IMR-90 (cell line): ENCODE data around the gene ST3GAL3. TPM values are rescaled to one million over a fixed set of nuclear protein-coding genes. Genes with fewer than 3 reads are reported as not detected.

Experiments used
- ATAC-seq: fragments of 200-7000 bp; cut with Tn5 transposase; 2 replicates; pipeline ENCODE4 v1.9.1; 2020; ENCODE audit warnings: low read depth, mild to moderate bottlenecking, moderate library complexity
- BruUV-seq: library from RNA; stranded (reverse); fragments of 400-500 nt; replicated peaks from 2 replicates; lab custom pipeline; 2021; lab: Mats Ljungman, UMichigan
- CTCF ChIA-PET: fragments of 300-600 bp; formaldehyde crosslinking; extraction: SDS; loops from one replicate; lab custom pipeline; 2021; ENCODE audit warnings: antibody characterized with exemption; lab: Yijun Ruan, JAX
- POLR2A ChIA-PET: fragments of 300-600 bp; sonication (Branson Sonifier 250); formaldehyde crosslinking; loops from one replicate; lab custom pipeline; 2022; ENCODE audit warnings: antibody characterized with exemption; ENCODE audit not compliant: unreplicated experiment; lab: Charles Lee
- DNase-seq: peaks from one replicate; pipeline ENCODE4 v3.0.0; 2013
- H2AFZ ChIP-seq: replicated peaks from 2 replicates; pipeline ENCODE3; 2013; ENCODE audit warnings: low read length, mild to moderate bottlenecking; ENCODE audit not compliant: poor library complexity
- H2AK5ac ChIP-seq: 2 replicates; pipeline ENCODE4 v1.6.1; 2013; ENCODE audit warnings: low read depth, low read length, inconsistent platforms
- H2AK9ac ChIP-seq: replicated peaks from 2 replicates; pipeline ENCODE3; 2013; ENCODE audit warnings: mild to moderate bottlenecking, low read depth, low read length, moderate library complexity; ENCODE audit not compliant: poor library complexity
- H2BK120ac ChIP-seq: 2 replicates; pipeline ENCODE4 v1.6.1; 2013; ENCODE audit warnings: low read depth, low read length, inconsistent platforms
- H2BK15ac ChIP-seq: 3 replicates; pipeline ENCODE4 v1.6.1; 2013; ENCODE audit warnings: low read depth, low read length, inconsistent platforms
- H2BK20ac ChIP-seq: 2 replicates; pipeline ENCODE4 v1.6.1; 2013; ENCODE audit warnings: low read depth, mild to moderate bottlenecking, inconsistent platforms, low read length, moderate library complexity
- H2BK5ac ChIP-seq: 2 replicates; pipeline ENCODE4 v1.6.1; 2013; ENCODE audit warnings: mild to moderate bottlenecking, low read depth, low read length, inconsistent platforms; ENCODE audit not compliant: poor library complexity, severe bottlenecking
- H3K14ac ChIP-seq: replicated peaks from 2 replicates; pipeline ENCODE4 v1.6.1; 2013; ENCODE audit warnings: low read depth, low read length, inconsistent platforms
- H3K18ac ChIP-seq: 2 replicates; pipeline ENCODE4 v1.6.1; 2013; ENCODE audit warnings: low read depth, low read length, control low read depth
- H3K23ac ChIP-seq: 2 replicates; pipeline ENCODE4 v1.6.1; 2013; ENCODE audit warnings: low read depth, low read length, inconsistent platforms
- H3K27ac ChIP-seq: 2 replicates; pipeline ENCODE4 v1.5.1; 2013; ENCODE audit warnings: mild to moderate bottlenecking, control low read depth, low read length; ENCODE audit not compliant: insufficient read depth
- H3K27me3 ChIP-seq: 2 replicates; pipeline ENCODE4 v1.6.1; 2013; ENCODE audit warnings: low read length; ENCODE audit not compliant: control insufficient read depth, insufficient read depth
- H3K36me3 ChIP-seq: 2 replicates; pipeline ENCODE4 v1.6.1; 2013; ENCODE audit warnings: low read length, mixed read lengths; ENCODE audit not compliant: control insufficient read depth, insufficient read depth
- H3K4ac ChIP-seq: 2 replicates; pipeline ENCODE4 v1.6.1; 2013; ENCODE audit warnings: low read depth, low read length, inconsistent platforms
- H3K4me1 ChIP-seq: 2 replicates; pipeline ENCODE4 v1.6.1; 2013; ENCODE audit warnings: low read length, mixed read lengths; ENCODE audit not compliant: control insufficient read depth, insufficient read depth
- H3K4me2 ChIP-seq: 2 replicates; pipeline ENCODE4 v1.6.1; 2013; ENCODE audit warnings: low read depth, mild to moderate bottlenecking, control low read depth, low read length, moderate library complexity
- H3K4me3 ChIP-seq: 2 replicates; pipeline ENCODE4 v1.5.1; 2013; ENCODE audit warnings: low read depth, mild to moderate bottlenecking, control low read depth, low read length, moderate library complexity; ENCODE audit not compliant: insufficient read depth
- H3K56ac ChIP-seq: 2 replicates; pipeline ENCODE4 v1.6.1; 2013; ENCODE audit warnings: low read length, inconsistent platforms; ENCODE audit not compliant: insufficient read depth; ENCODE audit errors: extremely low read depth
- H3K79me1 ChIP-seq, 2 experiments: 2 replicates each; pipeline ENCODE4 v1.6.1; 2013; ENCODE audit warnings: low read length in 2 of 2, inconsistent platforms in 1 of 2, low read depth in 1 of 2
- H3K9ac ChIP-seq: 2 replicates; pipeline ENCODE4 v1.6.1; 2013; ENCODE audit warnings: low read depth, low read length, control low read depth
- H3K9me1 ChIP-seq: 2 replicates; pipeline ENCODE4 v1.6.1; 2013; ENCODE audit warnings: low read length, inconsistent platforms; ENCODE audit not compliant: insufficient read depth
- H3K9me3 ChIP-seq: 2 replicates; pipeline ENCODE4 v1.6.1; 2013; ENCODE audit warnings: low read length; ENCODE audit not compliant: control insufficient read depth, insufficient read depth
- H4K20me1 ChIP-seq: 2 replicates; pipeline ENCODE4 v1.6.1; 2013; ENCODE audit warnings: low read length, inconsistent platforms; ENCODE audit not compliant: insufficient read depth
- H4K5ac ChIP-seq: 2 replicates; pipeline ENCODE4 v1.6.1; 2013; ENCODE audit warnings: mild to moderate bottlenecking, low read depth, low read length, control low read depth
- H4K8ac ChIP-seq, 2 experiments: 2 replicates each; pipeline ENCODE4 v1.6.1; 2013; ENCODE audit warnings: low read depth in 2 of 2, low read length in 2 of 2, control low read depth in 1 of 2, inconsistent platforms in 1 of 2
- H4K91ac ChIP-seq: 2 replicates; pipeline ENCODE4 v1.6.1; 2013; ENCODE audit warnings: low read depth, low read length, inconsistent platforms; ENCODE audit not compliant: insufficient read depth
- BHLHE40 ChIP-seq: fragments of 150-350 bp; IDR thresholded peaks from 2 replicates; pipeline ENCODE4 v1.6.1; 2016; ENCODE audit warnings: mild to moderate bottlenecking, low read depth, low read length
- CEBPB ChIP-seq: IDR thresholded peaks from 2 replicates; pipeline ENCODE4 v1.6.1; 2012; ENCODE audit warnings: low read depth, low read length, improper control_type of control experiment
- CHD1 ChIP-seq: IDR thresholded peaks from 2 replicates; pipeline ENCODE4 v1.6.1; 2012; ENCODE audit warnings: low read depth, low read length, improper control_type of control experiment
- CTCF ChIP-seq: conservative IDR thresholded peaks from 2 replicates; pipeline ENCODE4 v1.5.1; 2012; ENCODE audit warnings: mild to moderate bottlenecking, low read depth, low read length, improper control_type of control experiment
- ELK1 ChIP-seq: fragments of 150-350 bp; IDR thresholded peaks from 2 replicates; pipeline ENCODE4 v1.6.1; 2016; ENCODE audit warnings: low read depth, mild to moderate bottlenecking, low read length, moderate library complexity, borderline replicate concordance
- FOS ChIP-seq: fragments of 150-350 bp; IDR thresholded peaks from 2 replicates; pipeline ENCODE4 v1.6.1; 2016; ENCODE audit warnings: low read depth, low read length
- MAFK ChIP-seq: IDR thresholded peaks from 2 replicates; pipeline ENCODE4 v1.6.1; 2012; ENCODE audit warnings: low read depth, low read length, improper control_type of control experiment
- MAZ ChIP-seq: IDR thresholded peaks from 2 replicates; pipeline ENCODE4 v1.6.1; 2012; ENCODE audit warnings: low read depth, mild to moderate bottlenecking, low read length, improper control_type of control experiment, moderate library complexity, borderline replicate concordance
- MXI1 ChIP-seq: IDR thresholded peaks from 2 replicates; pipeline ENCODE4 v1.6.1; 2012; ENCODE audit warnings: low read depth, mild to moderate bottlenecking, low read length, moderate library complexity, borderline replicate concordance
- NFE2L2 ChIP-seq: fragments of 150-350 bp; IDR thresholded peaks from 2 replicates; pipeline ENCODE4 v1.6.1; 2016; ENCODE audit warnings: low read depth, mild to moderate bottlenecking, low read length
- POLR2A ChIP-seq: IDR thresholded peaks from 2 replicates; pipeline ENCODE4 v1.6.1; 2012; ENCODE audit warnings: mild to moderate bottlenecking, low read depth, low read length
- RAD21 ChIP-seq: IDR thresholded peaks from 2 replicates; pipeline ENCODE4 v1.6.1; 2012; ENCODE audit warnings: low read length, improper control_type of control experiment
- RCOR1 ChIP-seq: IDR thresholded peaks from 2 replicates; pipeline ENCODE4 v1.6.1; 2012; ENCODE audit warnings: mild to moderate bottlenecking, low read length, improper control_type of control experiment; ENCODE audit not compliant: insufficient replicate concordance
- RFX5 ChIP-seq: IDR thresholded peaks from 2 replicates; pipeline ENCODE4 v1.8.0; 2012; ENCODE audit warnings: low read depth, mild to moderate bottlenecking, low read length, moderate library complexity
- SMC3 ChIP-seq: fragments of 150-350 bp; IDR thresholded peaks from 2 replicates; pipeline ENCODE4 v1.6.1; 2016; ENCODE audit warnings: low read depth, mild to moderate bottlenecking, antibody characterized with exemption, low read length, moderate library complexity
- USF2 ChIP-seq: fragments of 150-350 bp; IDR thresholded peaks from 2 replicates; pipeline ENCODE4 v1.6.1; 2017; ENCODE audit warnings: mild to moderate bottlenecking, antibody characterized with exemption, low read length, low read depth
- WGBS, 2 experiments: methylation state at CpG; one replicate each; pipeline versions ENCODE4 v1.1.5 to v1.1.7; 2013; ENCODE audit warnings: missing lambda C conversion rate in 2 of 2; ENCODE audit not compliant: insufficient read length in 1 of 2; ENCODE audit errors: extremely low coverage in 2 of 2; 5-methylcytosine and 5-hydroxymethylcytosine counted together
- dilution Hi-C: fragments of 300-500 bp; cut with HindIII; formaldehyde crosslinking; loops from one replicate; pipeline ENCODE4 v1.14.3; 2018; ENCODE audit warnings: low sequenced_read_pairs; ENCODE audit not compliant: unreplicated experiment
- in situ Hi-C: fragments of 300-500 bp; cut with MboI; formaldehyde crosslinking; loops from 3 replicates; pipeline ENCODE4 v1.14.3; 2019; ENCODE audit warnings: low sequenced_read_pairs, inconsistent platforms, mixed read lengths
- intact Hi-C: fragments of 100-400 bp; cut with micrococcal nuclease; formaldehyde crosslinking; loops from 2 replicates; pipeline ENCODE4 v1.10.0; 2022
- polyA plus RNA-seq, 3 experiments: library from polyadenylated mRNA; depleted of rRNA; stranded (reverse); fragments of >200 nt; gene quantifications; 2 replicates each; pipeline ENCODE4 v1.2.3, GENCODE V29; 2012; ENCODE audit warnings: low replicate concordance in 1 of 3
- total RNA-seq: library from RNA; depleted of rRNA; stranded (reverse); fragments of >200 nt; gene quantifications from 2 replicates; pipeline ENCODE4 v1.2.3, GENCODE V29; 2012

Gene ST3GAL3
- total and polyA plus RNA-seq, 2 of the 4 experiments (the other 2 are of a cell fraction): 12.0 to 14.8 TPM

GRCh38 chr1:43843684-43844083 lies 136.3 kb downstream of the ST3GAL3 start:
- Histone ChIP-seq H3K23ac (no peak overlapping the region), H3K4me1 (no peaks in the 10 kb centered on the region), H4K20me1 (no peaks in the 10 kb centered on the region), H2BK15ac (no peak overlapping the region), H4K5ac (no peak overlapping the region), H3K9me3 (no peaks in the 10 kb centered on the region), H3K4ac (no peak overlapping the region), H2BK5ac (no peak overlapping the region), H3K79me1 (peaks cover 7 to 8% of the 10 kb centered on the region in 2 experiments; a peak in 3 of 4 replicates), H3K36me3 (peaks cover 7% of the 10 kb centered on the region; the same call in 1 of the 2 replicates), H2BK120ac (no peak overlapping the region), H2AK9ac (no peak overlapping the region), H4K91ac (no peak overlapping the region), H3K18ac (no peak overlapping the region), H3K4me3 (no peak overlapping the region), H3K27ac (no peak overlapping the region), H3K9ac (no peak overlapping the region), H3K56ac (no peak overlapping the region), H3K4me2 (no peak overlapping the region), H3K14ac (no peak overlapping the region), H3K27me3 (no peaks in the 10 kb centered on the region), H2AK5ac (no peak overlapping the region), H2BK20ac (no peak overlapping the region), H2AFZ (no peak overlapping the region), H3K9me1 (0 out of 2 replicates have a peak, but pooled peaks cover 2% of the 10 kb centered on the region), H4K8ac (no peak overlapping the region)
- DNase-seq (no peak), ATAC-seq (no peak)
- in situ Hi-C loops: no loop called here
- dilution Hi-C loops: no loop called here
- ChIA-PET CTCF (interaction anchor here (1.0 kb wide), 1 partner anchor 15 kb away, joined by 3 read pairs; no protein-coding TSS in a partner anchor), POLR2A (no interaction called here)
- 83% methylated on average over 1 of the region's 5 CpGs; no CpG with 5 or more reads in 1 of the 2 experiments for WGBS, 2 experiments
- BruUV-seq: no TSS peak
- TF ChIP-seq CTCF (no peak), SMC3 (no peak), USF2 (no peak), RAD21 (no peak), ELK1 (no peak), RCOR1 (no peak), MAZ (no peak), CEBPB (no peak), FOS (no peak), MXI1 (no peak), CHD1 (no peak), BHLHE40 (no peak), POLR2A (no peak), NFE2L2 (no peak), RFX5 (no peak), MAFK (no peak)
- intact Hi-C loops: no loop called here
